ENCODE results near the gene ITGB5. TPM values are rescaled to one million over a fixed set of nuclear protein-coding genes. Genes with fewer than 3 reads are reported as not detected.

ITGB5 gene
- total and polyA plus RNA-seq, 4 donors = 16.9 to 66.6 (median 48.0) TPM

- WGBS = 84% methylated on average over 8 of the region's 8 CpGs
- H3K9ac ChIP-seq (ENCODE audit: low read depth in 1 of 2, low read length in 2 of 2) = no peak overlapping the region
- no peaks in the 10 kb centered on the region for H3K9me3 ChIP-seq (ENCODE audit: control insufficient read depth in 4 of 4, low read length in 3 of 4)
- H3K27me3 ChIP-seq (ENCODE audit: control insufficient read depth in 4 of 4, insufficient read depth in 4 of 4, low read length in 3 of 4) = no peaks in the 10 kb centered on the region
- H3K4me1 ChIP-seq (ENCODE audit: control insufficient read depth in 4 of 4, insufficient read depth in 4 of 4, low read length in 3 of 4) = peaks cover 4 to 10% (median 8%) of the 10 kb centered on the region in 4 donors
- TF ChIP-seq FOXA1 (IDR thresholded peaks at IDR 0.05) = no peak
- no peak for TF ChIP-seq FOXA2 (IDR thresholded peaks at IDR 0.05)
- TF ChIP-seq HNF4A (conservative IDR thresholded peaks at IDR 0.05) = no peak
- no peak for TF ChIP-seq NR2F2 (IDR thresholded peaks at IDR 0.05)
- TF ChIP-seq ATF3 (IDR thresholded peaks at IDR 0.05) = no peak
- TF ChIP-seq, protein P1, sequence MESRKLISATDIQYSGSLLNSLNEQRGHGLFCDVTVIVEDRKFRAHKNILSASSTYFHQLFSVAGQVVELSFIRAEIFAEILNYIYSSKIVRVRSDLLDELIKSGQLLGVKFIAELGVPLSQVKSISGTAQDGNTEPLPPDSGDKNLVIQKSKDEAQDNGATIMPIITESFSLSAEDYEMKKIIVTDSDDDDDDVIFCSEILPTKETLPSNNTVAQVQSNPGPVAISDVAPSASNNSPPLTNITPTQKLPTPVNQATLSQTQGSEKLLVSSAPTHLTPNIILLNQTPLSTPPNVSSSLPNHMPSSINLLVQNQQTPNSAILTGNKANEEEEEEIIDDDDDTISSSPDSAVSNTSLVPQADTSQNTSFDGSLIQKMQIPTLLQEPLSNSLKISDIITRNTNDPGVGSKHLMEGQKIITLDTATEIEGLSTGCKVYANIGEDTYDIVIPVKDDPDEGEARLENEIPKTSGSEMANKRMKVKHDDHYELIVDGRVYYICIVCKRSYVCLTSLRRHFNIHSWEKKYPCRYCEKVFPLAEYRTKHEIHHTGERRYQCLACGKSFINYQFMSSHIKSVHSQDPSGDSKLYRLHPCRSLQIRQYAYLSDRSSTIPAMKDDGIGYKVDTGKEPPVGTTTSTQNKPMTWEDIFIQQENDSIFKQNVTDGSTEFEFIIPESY (IDR thresholded peaks at IDR 0.05) = no peak
- no peak for TF ChIP-seq RAD21 (IDR thresholded peaks at IDR 0.05)
- TF ChIP-seq JUND (IDR thresholded peaks at IDR 0.05) = no peak
- no peak for TF ChIP-seq REST (IDR thresholded peaks at IDR 0.05)
- TF ChIP-seq GABPA (IDR thresholded peaks at IDR 0.05 in 1 of 2, conservative IDR thresholded peaks at IDR 0.05 in 1 of 2) = no peak
- TF ChIP-seq YY1 (IDR thresholded peaks at IDR 0.05) = no peak
- TF ChIP-seq, protein P2, sequence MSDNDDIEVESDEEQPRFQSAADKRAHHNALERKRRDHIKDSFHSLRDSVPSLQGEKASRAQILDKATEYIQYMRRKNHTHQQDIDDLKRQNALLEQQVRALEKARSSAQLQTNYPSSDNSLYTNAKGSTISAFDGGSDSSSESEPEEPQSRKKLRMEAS (IDR thresholded peaks at IDR 0.05) = no peak
- DNase-seq (ENCODE audit: low spot score) = no peak
- H3K4me3 ChIP-seq (ENCODE audit: low read depth in 1 of 3, low read length in 3 of 3) = no peak overlapping the region
- no peaks in the 10 kb centered on the region for H3K36me3 ChIP-seq (ENCODE audit: control insufficient read depth in 4 of 4, insufficient read depth in 3 of 4, low read depth in 1 of 4, low read length in 3 of 4)
- no peak overlapping the region for H3K27ac ChIP-seq (ENCODE audit: low read depth in 1 of 2, low read length in 2 of 2)
Observed at GRCh38 chr3:124888482-124889441, 1.6 kb upstream of the ITGB5 start.

GRCh38 chr3:124887932-124888298, 750 bp upstream of the ITGB5 start:
- Histone ChIP-seq H3K36me3 (ENCODE audit: control insufficient read depth in 4 of 4, insufficient read depth in 3 of 4, low read depth in 1 of 4, low read length in 3 of 4) (no peaks in the 10 kb centered on the region), H3K9ac (ENCODE audit: low read depth in 1 of 2, low read length in 2 of 2) (no peak overlapping the region), H3K4me3 (ENCODE audit: low read depth in 1 of 3, low read length in 3 of 3) (peak overlapping the region in 1 of 3 donors; percentile 63), H3K9me3 (ENCODE audit: control insufficient read depth in 4 of 4, low read length in 3 of 4) (no peaks in the 10 kb centered on the region), H3K4me1 (ENCODE audit: control insufficient read depth in 4 of 4, insufficient read depth in 4 of 4, low read length in 3 of 4) (peaks cover 4 to 10% (median 8%) of the 10 kb centered on the region in 4 donors), H3K27me3 (ENCODE audit: control insufficient read depth in 4 of 4, insufficient read depth in 4 of 4, low read length in 3 of 4) (no peaks in the 10 kb centered on the region), H3K27ac (ENCODE audit: low read depth in 1 of 2, low read length in 2 of 2) (peak overlapping the region in 1 of 2 donors; percentile 79)
- TF ChIP-seq HNF4A (conservative IDR thresholded peaks at IDR 0.05) (no peak), TAF1 (conservative IDR thresholded peaks at IDR 0.05) (no peak), JUND (IDR thresholded peaks at IDR 0.05) (no peak), HNF4G (IDR thresholded peaks at IDR 0.05) (no peak), RAD21 (IDR thresholded peaks at IDR 0.05) (no peak), RXRA (IDR thresholded peaks at IDR 0.05) (no peak), NR2F2 (IDR thresholded peaks at IDR 0.05) (no peak)
- TF ChIP-seq, protein P1 (IDR thresholded peaks at IDR 0.05) = no peak
- TF ChIP-seq, protein P2 (IDR thresholded peaks at IDR 0.05) = no peak
- 93% methylated on average over 11 of the region's 11 CpGs for WGBS
- no peak for DNase-seq (ENCODE audit: low spot score)

All from liver (tissue), 9 donors.